PFSK-1 (cell line): ENCODE measurements around the gene TMEM267.

Source experiments
- FOXP2 ChIP-seq: optimal IDR thresholded peaks from 2 replicates; pipeline ENCODE3; 2011; ENCODE audit warnings: borderline replicate concordance, control low read depth, inconsistent platforms; ENCODE audit not compliant: insufficient read depth; ENCODE audit errors: extremely low read length, extremely low read depth
- POLR2AphosphoS5 ChIP-seq: IDR thresholded peaks from 2 replicates; pipeline ENCODE4 v1.6.1; 2012; ENCODE audit warnings: low read depth, mild to moderate bottlenecking, control low read depth, low read length, moderate library complexity
- REST ChIP-seq, 2 experiments: IDR thresholded peaks; 2 replicates each; pipeline versions ENCODE4 v1.6.1 to v1.8.0; 2011 to 2012; ENCODE audit warnings: low read depth in 2 of 2, low read length in 2 of 2, control low read depth in 1 of 2, inconsistent platforms in 1 of 2, mild to moderate bottlenecking in 1 of 2, moderate library complexity in 1 of 2; ENCODE audit not compliant: insufficient read depth in 1 of 2
- SIN3A ChIP-seq: IDR thresholded peaks from 2 replicates; pipeline ENCODE4 v1.6.1; 2012; ENCODE audit warnings: mild to moderate bottlenecking, low read length, moderate library complexity, borderline replicate concordance; ENCODE audit not compliant: insufficient read depth
- TAF1 ChIP-seq: IDR thresholded peaks from 2 replicates; pipeline ENCODE4 v1.6.1; 2012; ENCODE audit warnings: low read length, control low read depth, borderline replicate concordance; ENCODE audit not compliant: insufficient read depth

TMEM267 gene

DNA sequence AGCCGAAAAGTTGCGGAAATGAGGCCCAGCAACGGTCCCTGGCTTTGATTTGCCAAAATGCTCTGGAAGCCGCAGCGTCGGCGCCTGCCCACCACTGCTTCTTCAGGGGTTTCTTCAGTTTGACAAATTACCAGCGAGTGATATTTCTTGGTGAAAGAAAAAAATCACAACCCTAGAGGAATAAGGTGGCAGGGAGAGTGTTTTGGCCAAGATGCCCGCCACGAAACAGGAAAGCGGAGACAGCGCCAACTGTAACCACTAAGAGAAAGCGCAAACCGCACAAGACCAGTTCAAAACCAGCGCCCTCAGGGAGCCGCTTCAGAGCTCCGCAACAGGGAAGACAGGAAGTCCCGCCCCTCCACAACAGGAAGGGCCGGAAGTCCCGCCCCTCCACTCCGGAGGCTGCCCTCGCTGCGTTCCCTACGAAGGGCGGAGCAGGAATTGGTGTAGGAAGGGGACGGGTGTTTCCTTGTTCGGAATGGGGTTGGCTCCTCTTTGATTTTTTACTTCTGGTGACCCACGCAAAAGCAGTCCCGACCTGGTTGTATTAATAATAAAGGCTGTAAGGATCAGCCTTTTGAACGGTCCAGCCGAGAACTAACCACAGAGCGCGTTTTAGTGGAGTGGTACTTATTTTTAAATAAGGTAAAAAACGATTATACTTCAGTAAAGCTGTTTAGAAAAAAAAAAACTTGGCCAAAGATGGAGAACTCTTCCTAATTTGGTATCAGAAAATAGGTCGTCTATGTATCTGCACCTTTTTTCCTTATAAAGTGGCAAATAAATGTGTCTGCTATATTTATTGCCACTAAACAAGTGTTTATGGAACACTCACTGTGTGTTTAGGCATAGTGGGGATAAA lies 31.4 kb upstream of the TMEM267 start, which contains the start of gene C5orf34:
TSS of gene C5orf34 (minus strand) at position 333 of the 862 bp plus-strand sequence. CDS start 5,809 bp downstream, outside the sequence.
- TF ChIP-seq POLR2AphosphoS5 (peak; percentile 97), TAF1 (peak; percentile 94), REST (IDR thresholded peaks at IDR 0.05; ENCODE audit: insufficient read depth in 1 of 2, low read depth in 2 of 2, low read length in 2 of 2) (no peak), SIN3A (no peak), FOXP2 (peak; percentile 81)

DNA sequence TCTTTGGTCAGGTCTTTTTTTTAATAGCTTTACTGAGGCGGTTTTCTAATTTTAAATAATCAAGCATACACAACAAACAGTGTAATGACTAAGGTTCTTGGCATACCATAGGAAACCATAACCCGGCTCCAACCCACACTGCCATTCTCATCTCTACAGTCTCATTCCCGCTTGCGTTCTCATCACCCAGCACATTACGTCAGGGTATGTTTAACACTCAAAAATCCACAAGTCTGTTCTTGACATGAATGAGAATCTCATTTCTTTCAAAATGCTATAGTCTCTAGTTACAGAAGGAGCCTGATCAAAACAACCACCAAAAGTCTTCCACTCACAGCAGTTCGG lies 30.8 kb upstream of the TMEM267 start:
- TF ChIP-seq REST (IDR thresholded peaks at IDR 0.05; ENCODE audit: insufficient read depth in 1 of 2, low read depth in 2 of 2, low read length in 2 of 2) (no peak), FOXP2 (no peak), SIN3A (no peak), TAF1 (no peak), POLR2AphosphoS5 (no peak)

- no peak for TF ChIP-seq SIN3A
- no peak for TF ChIP-seq FOXP2
- no peak for TF ChIP-seq POLR2AphosphoS5
- no peak for TF ChIP-seq TAF1
Measured at GRCh38 chr5:43514025-43514424, 30.4 kb upstream of the TMEM267 start.

- TF ChIP-seq FOXP2 (no peak), POLR2AphosphoS5 (no peak), REST (IDR thresholded peaks at IDR 0.05; ENCODE audit: insufficient read depth in 1 of 2, low read depth in 2 of 2, low read length in 2 of 2) (no peak), TAF1 (no peak), SIN3A (no peak)
Measured at GRCh38 chr5:43498581-43498980, 14.9 kb upstream of the TMEM267 start.

GRCh38 chr5:43497311-43498104 lies 13.8 kb upstream of the TMEM267 start:
- TF ChIP-seq FOXP2: no peak
- no peak for TF ChIP-seq SIN3A
- TF ChIP-seq POLR2AphosphoS5: no peak
- TF ChIP-seq TAF1: no peak
- TF ChIP-seq REST (IDR thresholded peaks at IDR 0.05; ENCODE audit: insufficient read depth in 1 of 2, low read depth in 2 of 2, low read length in 2 of 2): no peak
